HFFc6 (cell line): ENCODE results near the gene NEIL1. TPM values are rescaled to one million over a fixed set of nuclear protein-coding genes. Genes with fewer than 3 reads are reported as not detected.
"Not testable (repeated sequence)": the region's sequence is repeated elsewhere in the genome, so short reads cannot be mapped to it uniquely, and the experiment has no call there.

Experiments
- DNase-seq: peaks from one replicate; pipeline ENCODE4 v3.0.0-alpha.2; 2018
- H3K27ac Mint-ChIP-seq: 2 replicates; pipeline ENCODE4 v1.8.0; 2020; ENCODE audit warnings: mild to moderate bottlenecking, mixed read lengths
- H3K27me3 Mint-ChIP-seq: 2 replicates; pipeline ENCODE4 v1.8.0; 2021; ENCODE audit warnings: mild to moderate bottlenecking, moderate library complexity, mixed read lengths; ENCODE audit not compliant: insufficient read depth
- H3K36me3 Mint-ChIP-seq: 2 replicates; pipeline ENCODE4 v1.8.0; 2021; ENCODE audit warnings: low read depth, mixed read lengths
- H3K4me1 Mint-ChIP-seq: 2 replicates; pipeline ENCODE4 v1.8.0; 2020; ENCODE audit warnings: low read depth, mixed read lengths
- H3K4me3 Mint-ChIP-seq: 2 replicates; pipeline ENCODE4 v1.8.0; 2020; ENCODE audit warnings: mild to moderate bottlenecking, moderate library complexity, mixed read lengths
- H3K9me3 Mint-ChIP-seq: 2 replicates; pipeline ENCODE4 v1.8.0; 2020; ENCODE audit warnings: mild to moderate bottlenecking, mixed read lengths
- total RNA-seq, 6 experiments: library from RNA; stranded (reverse); fragmentation: NEBNext Ultra II Directional; extraction: Animal tissue kit (Norgen Biotek cat#: 25700); gene quantifications; 2 replicates in 1 of 6; 3 replicates in 5 of 6; pipeline ENCODE4 v1.2.3, GENCODE V29; 2021
- TF ChIP-seq, protein P1 (sequence below): fragments of 200-600 bp; sonication (generic); IDR thresholded peaks from 2 replicates; pipeline ENCODE4 v1.5.0; 2021; ENCODE audit warnings: antibody characterized with exemption, mild to moderate bottlenecking

The NEIL1 gene
- total RNA-seq, 6 experiments from 2014 or later: 0.83 to 3.6 (median 2.4) TPM

- no peak overlapping the region for H3K4me3 Mint-ChIP-seq
- H3K4me1 Mint-ChIP-seq: peaks cover 13% of the 10 kb centered on the region
- no peak for DNase-seq
- TF ChIP-seq, protein P1, sequence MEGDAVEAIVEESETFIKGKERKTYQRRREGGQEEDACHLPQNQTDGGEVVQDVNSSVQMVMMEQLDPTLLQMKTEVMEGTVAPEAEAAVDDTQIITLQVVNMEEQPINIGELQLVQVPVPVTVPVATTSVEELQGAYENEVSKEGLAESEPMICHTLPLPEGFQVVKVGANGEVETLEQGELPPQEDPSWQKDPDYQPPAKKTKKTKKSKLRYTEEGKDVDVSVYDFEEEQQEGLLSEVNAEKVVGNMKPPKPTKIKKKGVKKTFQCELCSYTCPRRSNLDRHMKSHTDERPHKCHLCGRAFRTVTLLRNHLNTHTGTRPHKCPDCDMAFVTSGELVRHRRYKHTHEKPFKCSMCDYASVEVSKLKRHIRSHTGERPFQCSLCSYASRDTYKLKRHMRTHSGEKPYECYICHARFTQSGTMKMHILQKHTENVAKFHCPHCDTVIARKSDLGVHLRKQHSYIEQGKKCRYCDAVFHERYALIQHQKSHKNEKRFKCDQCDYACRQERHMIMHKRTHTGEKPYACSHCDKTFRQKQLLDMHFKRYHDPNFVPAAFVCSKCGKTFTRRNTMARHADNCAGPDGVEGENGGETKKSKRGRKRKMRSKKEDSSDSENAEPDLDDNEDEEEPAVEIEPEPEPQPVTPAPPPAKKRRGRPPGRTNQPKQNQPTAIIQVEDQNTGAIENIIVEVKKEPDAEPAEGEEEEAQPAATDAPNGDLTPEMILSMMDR: no peak
- H3K9me3 Mint-ChIP-seq: peaks cover 5% of the 10 kb centered on the region
- H3K27ac Mint-ChIP-seq: no peak overlapping the region
- H3K36me3 Mint-ChIP-seq: no peaks in the 10 kb centered on the region; the same call in 1 of the 2 replicates
- peaks cover 55% of the 10 kb centered on the region for H3K27me3 Mint-ChIP-seq
Observed at GRCh38 chr15:75314552-75315290, 32.1 kb upstream of the NEIL1 start.

- DNase-seq, H3K9me3 Mint-ChIP-seq, H3K4me3 Mint-ChIP-seq, H3K36me3 Mint-ChIP-seq, H3K27ac Mint-ChIP-seq, H3K4me1 Mint-ChIP-seq: not testable (repeated sequence)
- peaks cover 54% of the 10 kb centered on the region for H3K27me3 Mint-ChIP-seq
Observed at GRCh38 chr15:75319231-75319897, 27.5 kb upstream of the NEIL1 start.

DNA sequence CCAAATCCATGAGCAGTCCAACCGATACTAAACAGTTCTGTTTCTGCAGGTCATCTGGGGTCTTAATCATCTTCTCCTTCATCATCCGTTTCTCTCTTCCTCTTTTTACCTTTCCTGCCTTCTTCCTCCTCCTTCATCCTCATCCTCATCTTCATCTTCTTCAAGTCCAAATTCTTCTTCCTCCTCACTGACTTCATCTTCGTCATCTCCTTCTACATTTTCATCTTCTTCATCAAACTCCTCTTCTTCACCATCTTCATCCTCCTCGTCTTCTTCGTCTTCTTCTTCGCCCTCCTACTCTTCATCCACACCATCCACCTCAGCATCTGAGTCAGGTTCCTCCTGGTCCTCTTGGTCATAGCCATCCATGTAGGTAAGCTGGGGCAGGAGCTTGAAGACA, 25.1 kb upstream of the NEIL1 start:
- no peaks in the 10 kb centered on the region for H3K36me3 Mint-ChIP-seq
- no peak overlapping the region for H3K4me3 Mint-ChIP-seq
- H3K9me3 Mint-ChIP-seq: no peaks in the 10 kb centered on the region
- no peak for DNase-seq
- no peak overlapping the region for H3K27ac Mint-ChIP-seq
- peaks cover 36% of the 10 kb centered on the region for H3K27me3 Mint-ChIP-seq
- no peaks in the 10 kb centered on the region for H3K4me1 Mint-ChIP-seq
- TF ChIP-seq, protein P1: no peak

- H3K9me3 Mint-ChIP-seq: no peaks in the 10 kb centered on the region
- H3K4me1 Mint-ChIP-seq: no peaks in the 10 kb centered on the region
- H3K27ac Mint-ChIP-seq: no peak overlapping the region
- no peak overlapping the region for H3K4me3 Mint-ChIP-seq
- peaks cover 18% of the 10 kb centered on the region for H3K27me3 Mint-ChIP-seq
- no peak for DNase-seq
- TF ChIP-seq, protein P1: no peak
- no peaks in the 10 kb centered on the region for H3K36me3 Mint-ChIP-seq
Observed at GRCh38 chr15:75325922-75326321, 20.9 kb upstream of the NEIL1 start.

GRCh38 chr15:75327005-75327404, 19.8 kb upstream of the NEIL1 start:
- Mint-ChIP-seq H3K27me3 (peaks cover 15% of the 10 kb centered on the region), H3K4me1 (no peaks in the 10 kb centered on the region), H3K27ac (no peak overlapping the region), H3K36me3 (no peaks in the 10 kb centered on the region), H3K4me3 (no peak overlapping the region), H3K9me3 (no peaks in the 10 kb centered on the region)
- no peak for DNase-seq
- TF ChIP-seq, protein P1: no peak; the same call in 1 of the 2 replicates

- Mint-ChIP-seq H3K27ac (no peak overlapping the region), H3K9me3 (no peaks in the 10 kb centered on the region), H3K36me3 (no peaks in the 10 kb centered on the region), H3K27me3 (peaks cover 17% of the 10 kb centered on the region), H3K4me3 (no peak overlapping the region), H3K4me1 (no peaks in the 10 kb centered on the region)
- TF ChIP-seq, protein P1: no peak
- no peak for DNase-seq
Observed at GRCh38 chr15:75327491-75327890, 19.3 kb upstream of the NEIL1 start.
